ENCODE results near the gene S100A8. TPM values are rescaled to one million over a fixed set of nuclear protein-coding genes. Genes with fewer than 3 reads are reported as not detected.

The S100A8 gene
- total RNA-seq, 2 donors from 2014 or later, result 1.5 to 5.6 TPM

DNA sequence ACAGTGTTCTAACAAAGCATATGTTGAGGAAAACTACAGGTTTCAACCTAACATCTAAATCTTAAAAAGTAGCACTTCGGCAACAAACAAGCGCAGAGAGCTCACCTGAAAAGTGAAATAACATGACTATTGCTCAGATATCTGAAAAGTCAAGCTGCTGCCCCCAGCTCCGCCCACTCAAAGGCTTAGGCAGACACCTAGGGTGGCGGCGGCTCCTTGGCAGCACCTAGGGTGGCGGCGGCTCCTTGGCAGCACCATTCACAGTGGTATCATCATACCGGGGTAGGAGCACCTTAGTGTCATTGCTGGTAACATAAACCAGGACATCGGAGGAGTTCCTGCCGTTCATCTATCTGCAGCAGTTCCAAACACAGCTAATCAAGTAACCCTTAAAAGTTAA lies 11.3 kb downstream of the S100A8 start:
- H3K27ac ChIP-seq, result no peak overlapping the region
- WGBS, result 88% methylated on average over 10 of the region's 10 CpGs

DNA sequence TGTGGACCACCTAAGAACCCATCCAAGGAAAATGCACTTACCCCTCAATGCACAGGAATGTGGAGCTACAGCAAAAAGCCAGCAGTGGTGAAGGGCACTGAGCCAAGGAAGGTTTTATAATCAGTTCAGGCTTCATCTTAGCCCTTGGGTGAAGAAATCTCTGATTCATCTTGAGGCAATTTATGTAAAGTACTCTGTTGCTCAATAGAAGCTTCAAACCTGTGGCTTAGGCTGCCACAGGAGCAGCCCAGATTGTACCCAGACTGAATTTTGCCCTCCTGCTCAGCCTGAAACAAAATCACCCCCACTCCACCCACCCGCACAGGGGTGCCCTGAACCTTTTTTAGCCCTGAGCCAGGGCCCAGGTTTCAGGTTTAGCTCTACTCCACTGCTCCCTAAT lies 15.4 kb downstream of the S100A8 start, which contains the start of gene S100A12:
S100A12 (minus strand) TSS at position 111 of the 400 bp plus-strand sequence. CDS start 1,029 bp downstream, outside the sequence.
- Histone ChIP-seq H3K4me1 (replicated peaks) (no peaks in the 10 kb centered on the region), H3K36me3 (no peaks in the 10 kb centered on the region), H3K9me3 (no peaks in the 10 kb centered on the region), H3K27ac (no peak within 1 kb of the TSS), H3K27me3 (replicated peaks; ENCODE audit: insufficient read depth) (no peaks in the 10 kb centered on the region), H3K4me3 (no peak within 1 kb of the TSS)
- TF ChIP-seq, protein P1, sequence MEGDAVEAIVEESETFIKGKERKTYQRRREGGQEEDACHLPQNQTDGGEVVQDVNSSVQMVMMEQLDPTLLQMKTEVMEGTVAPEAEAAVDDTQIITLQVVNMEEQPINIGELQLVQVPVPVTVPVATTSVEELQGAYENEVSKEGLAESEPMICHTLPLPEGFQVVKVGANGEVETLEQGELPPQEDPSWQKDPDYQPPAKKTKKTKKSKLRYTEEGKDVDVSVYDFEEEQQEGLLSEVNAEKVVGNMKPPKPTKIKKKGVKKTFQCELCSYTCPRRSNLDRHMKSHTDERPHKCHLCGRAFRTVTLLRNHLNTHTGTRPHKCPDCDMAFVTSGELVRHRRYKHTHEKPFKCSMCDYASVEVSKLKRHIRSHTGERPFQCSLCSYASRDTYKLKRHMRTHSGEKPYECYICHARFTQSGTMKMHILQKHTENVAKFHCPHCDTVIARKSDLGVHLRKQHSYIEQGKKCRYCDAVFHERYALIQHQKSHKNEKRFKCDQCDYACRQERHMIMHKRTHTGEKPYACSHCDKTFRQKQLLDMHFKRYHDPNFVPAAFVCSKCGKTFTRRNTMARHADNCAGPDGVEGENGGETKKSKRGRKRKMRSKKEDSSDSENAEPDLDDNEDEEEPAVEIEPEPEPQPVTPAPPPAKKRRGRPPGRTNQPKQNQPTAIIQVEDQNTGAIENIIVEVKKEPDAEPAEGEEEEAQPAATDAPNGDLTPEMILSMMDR (IDR thresholded peaks at IDR 0.05), result no peak
- TF ChIP-seq POLR2A (IDR thresholded peaks at IDR 0.05) (no peak), POLR2AphosphoS5 (IDR thresholded peaks at IDR 0.05) (no peak)
- 67% methylated on average over 1 of the region's 1 CpG for WGBS
- no peak for DNase-seq (ENCODE audit: low spot score)
- intact Hi-C loops (cut with DNase I), result no loop called here

More for the DNA sequence above, 11.3 kb downstream of the S100A8 start:
- no peaks in the 10 kb centered on the region for H3K36me3 ChIP-seq
- intact Hi-C loops (cut with DNase I), result no loop called here
- H3K4me3 ChIP-seq, result no peak overlapping the region
- no peaks in the 10 kb centered on the region for H3K9me3 ChIP-seq
- no peaks in the 10 kb centered on the region for H3K27me3 ChIP-seq (replicated peaks; ENCODE audit: insufficient read depth)
- H3K4me1 ChIP-seq (replicated peaks), result no peaks in the 10 kb centered on the region
- DNase-seq (ENCODE audit: low spot score), result no peak
- TF ChIP-seq, protein P1 (IDR thresholded peaks at IDR 0.05), result no peak

DNA sequence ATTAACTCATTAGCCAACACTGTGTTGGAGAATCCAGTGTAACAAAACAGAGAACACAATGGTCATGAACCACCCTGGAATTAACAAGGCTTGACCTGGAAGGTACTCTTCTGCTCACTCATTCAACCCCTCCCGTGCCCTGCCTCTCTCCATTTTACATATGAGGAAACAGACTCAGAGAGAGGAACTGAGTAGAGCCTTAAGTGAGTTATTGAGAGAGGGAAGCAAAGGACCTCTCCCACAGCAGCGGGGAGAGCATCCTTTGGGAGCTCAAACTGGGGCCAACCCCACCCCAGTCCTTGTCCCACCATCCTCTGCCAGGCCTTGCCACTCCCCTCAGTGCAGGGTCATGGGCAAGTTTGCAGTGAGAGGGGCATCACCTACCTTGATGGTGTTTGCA lies 16.8 kb downstream of the S100A8 start:
- no peak overlapping the region for H3K4me3 ChIP-seq
- H3K27ac ChIP-seq, result no peak overlapping the region
- no peaks in the 10 kb centered on the region for H3K9me3 ChIP-seq
- intact Hi-C loops (cut with DNase I), result no loop called here
- no peaks in the 10 kb centered on the region for H3K27me3 ChIP-seq (replicated peaks; ENCODE audit: insufficient read depth)
- no peaks in the 10 kb centered on the region for H3K36me3 ChIP-seq
- 77% methylated on average over 2 of the region's 2 CpGs for WGBS
- DNase-seq (ENCODE audit: low spot score), result no peak
- H3K4me1 ChIP-seq (replicated peaks), result no peaks in the 10 kb centered on the region
- TF ChIP-seq POLR2A (IDR thresholded peaks at IDR 0.05), result no peak
- TF ChIP-seq, protein P1 (IDR thresholded peaks at IDR 0.05), result no peak

DNA sequence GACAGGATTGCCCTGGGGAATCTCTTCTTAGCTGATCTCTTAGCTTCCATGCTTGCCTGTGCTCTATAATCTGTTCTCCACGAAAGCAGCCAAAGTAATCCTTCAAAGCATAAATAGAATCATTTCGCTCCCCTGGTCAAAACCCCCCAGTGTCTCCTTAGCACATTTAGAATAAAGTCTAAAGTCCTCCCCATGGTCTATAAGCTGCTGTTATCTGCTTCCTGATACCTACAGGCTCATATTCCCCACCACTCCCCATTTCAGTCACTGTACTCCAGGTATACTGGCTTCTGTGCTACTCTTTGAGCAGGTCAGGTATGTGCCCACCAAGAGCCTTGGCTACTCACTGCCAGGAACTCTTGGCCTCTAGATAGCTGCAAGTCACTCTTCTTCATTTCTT lies 18.3 kb downstream of the S100A8 start:
- Histone ChIP-seq H3K4me3 (no peak overlapping the region), H3K27ac (no peak overlapping the region), H3K36me3 (no peaks in the 10 kb centered on the region), H3K4me1 (replicated peaks) (no peaks in the 10 kb centered on the region), H3K27me3 (replicated peaks; ENCODE audit: insufficient read depth) (no peaks in the 10 kb centered on the region), H3K9me3 (no peaks in the 10 kb centered on the region)
- TF ChIP-seq, protein P1 (IDR thresholded peaks at IDR 0.05), result no peak
- TF ChIP-seq POLR2AphosphoS5 (IDR thresholded peaks at IDR 0.05) (no peak), POLR2A (IDR thresholded peaks at IDR 0.05) (no peak)
- intact Hi-C loops (cut with DNase I), result no loop called here
- WGBS, result 96% methylated on average over 2 of the region's 2 CpGs
- DNase-seq (ENCODE audit: low spot score), result no peak

DNA sequence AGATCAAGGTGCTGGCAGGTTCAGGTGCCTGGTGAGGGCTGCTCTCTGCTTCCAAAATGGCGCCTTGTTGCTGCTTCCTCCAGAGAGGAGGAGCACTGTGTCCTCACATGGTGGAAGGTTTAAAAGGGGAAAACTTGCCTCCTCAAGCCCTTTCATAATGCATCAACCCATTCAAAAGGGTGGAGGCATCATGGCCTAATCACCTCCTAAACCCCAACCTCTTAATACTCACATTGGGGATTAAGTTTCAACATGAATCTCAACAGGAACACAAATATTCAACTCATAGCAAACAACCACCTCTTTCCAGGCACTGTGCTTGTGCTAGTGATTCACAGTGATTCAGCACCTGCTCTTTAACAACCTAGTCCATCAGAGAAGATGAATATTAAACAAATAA lies 19.6 kb downstream of the S100A8 start:
- Histone ChIP-seq H3K36me3 (no peaks in the 10 kb centered on the region), H3K9me3 (no peaks in the 10 kb centered on the region), H3K27me3 (replicated peaks; ENCODE audit: insufficient read depth) (no peaks in the 10 kb centered on the region), H3K4me3 (no peak overlapping the region), H3K4me1 (replicated peaks) (no peaks in the 10 kb centered on the region), H3K27ac (no peak overlapping the region)
- no peak for DNase-seq (ENCODE audit: low spot score)
- TF ChIP-seq, protein P1 (IDR thresholded peaks at IDR 0.05), result no peak
- TF ChIP-seq POLR2AphosphoS5 (IDR thresholded peaks at IDR 0.05) (no peak), POLR2A (IDR thresholded peaks at IDR 0.05) (no peak)
- WGBS, result 89% methylated on average over 1 of the region's 1 CpG
- intact Hi-C loops (cut with DNase I), result no loop called here
